OCI-LY1 (cell line): ENCODE data around the gene OOSP4B.
"Not testable (repeated sequence)": the region's sequence is repeated elsewhere in the genome, so short reads cannot be mapped to it uniquely, and the experiment has no call there.

Source experiments
- H2AFZ ChIP-seq: fragments of 200-600 bp; sonication (generic), shearing (Covaris generic); 2 replicates; pipeline ENCODE4 v1.6.0; 2014; ENCODE audit warnings: antibody characterized with exemption, mild to moderate bottlenecking, low read length
- H3F3A ChIP-seq: fragments of 200-600 bp; sonication (generic), shearing (Covaris generic); 2 replicates; pipeline ENCODE4 v1.6.0; 2014; ENCODE audit warnings: mild to moderate bottlenecking, antibody characterized with exemption, low read length, moderate library complexity; ENCODE audit not compliant: insufficient read depth
- H3K27ac ChIP-seq: fragments of 200-600 bp; sonication (generic); 2 replicates; pipeline ENCODE4 v1.5.1; 2014; ENCODE audit warnings: low read length, mixed run types, mild to moderate bottlenecking, low read depth; ENCODE audit not compliant: poor library complexity, severe bottlenecking
- H3K27me3 ChIP-seq: fragments of 200-600 bp; sonication (generic); 2 replicates; pipeline ENCODE4 v1.6.0; 2014; ENCODE audit warnings: antibody characterized with exemption, mild to moderate bottlenecking, low read length, moderate library complexity; ENCODE audit not compliant: insufficient read depth
- H3K36me3 ChIP-seq: fragments of 200-600 bp; sonication (generic); 2 replicates; pipeline ENCODE4 v1.6.1; 2014; ENCODE audit warnings: mild to moderate bottlenecking, antibody characterized with exemption, low read length, moderate library complexity, mixed read lengths; ENCODE audit not compliant: insufficient read depth
- H3K4me1 ChIP-seq: fragments of 200-600 bp; sonication (generic); 2 replicates; pipeline ENCODE4 v1.5.1; 2014; ENCODE audit warnings: mild to moderate bottlenecking, low read length, moderate library complexity; ENCODE audit not compliant: insufficient read depth, severe bottlenecking
- H3K4me2 ChIP-seq: fragments of 200-600 bp; sonication (generic), shearing (Covaris generic); 2 replicates; pipeline ENCODE4 v1.6.1; 2014; ENCODE audit warnings: low read length
- H3K4me3 ChIP-seq: fragments of 200-600 bp; sonication (generic); 2 replicates; pipeline ENCODE4 v1.5.1; 2014; ENCODE audit warnings: low read length, low read depth, mild to moderate bottlenecking, mixed read lengths; ENCODE audit not compliant: poor library complexity, severe bottlenecking
- H3K79me2 ChIP-seq: fragments of 200-600 bp; shearing (Covaris generic); 2 replicates; pipeline ENCODE4 v1.6.1; 2016; ENCODE audit warnings: mixed run types, low read length, mixed read lengths; ENCODE audit not compliant: insufficient read depth
- H3K9ac ChIP-seq: fragments of 200-600 bp; sonication (generic), shearing (Covaris generic); 2 replicates; pipeline ENCODE4 v1.6.1; 2014; ENCODE audit warnings: mild to moderate bottlenecking, low read length, mixed read lengths
- H3K9me2 ChIP-seq: fragments of 200-600 bp; sonication (generic), shearing (Covaris generic); 2 replicates; pipeline ENCODE4 v1.6.1; 2014; ENCODE audit warnings: low read depth, mild to moderate bottlenecking, low read length, mixed read lengths
- H3K9me3 ChIP-seq: fragments of 200-600 bp; shearing (Covaris generic); 2 replicates; pipeline ENCODE4 v1.6.1; 2014; ENCODE audit warnings: low read length, mixed read lengths
- H4K20me1 ChIP-seq: fragments of 200-600 bp; sonication (generic), shearing (Covaris generic); 2 replicates; pipeline ENCODE4 v1.6.0; 2016; ENCODE audit warnings: mild to moderate bottlenecking, low read length; ENCODE audit not compliant: insufficient read depth
- CTCF ChIP-seq: fragments of 200-600 bp; sonication (generic), shearing (Covaris generic); IDR thresholded peaks from 2 replicates; pipeline ENCODE4 v1.5.1; 2017; ENCODE audit warnings: mild to moderate bottlenecking, antibody characterized with exemption, low read length, moderate library complexity, mixed read lengths
- EZH2 ChIP-seq: fragments of 200-600 bp; sonication (generic), shearing (Covaris generic); IDR thresholded peaks from 2 replicates; pipeline ENCODE4 v1.8.0; 2017; ENCODE audit warnings: borderline replicate concordance, mixed run types, mild to moderate bottlenecking, antibody characterized with exemption, low read length, moderate library complexity, mixed read lengths

The OOSP4B gene

GRCh38 chr11:59973097-59973496, 43.9 kb upstream of the OOSP4B start:
- no peaks in the 10 kb centered on the region for H4K20me1 ChIP-seq
- H3K9me2 ChIP-seq = no peaks in the 10 kb centered on the region
- H3K79me2 ChIP-seq = no peaks in the 10 kb centered on the region
- no peaks in the 10 kb centered on the region; the same call in 1 of the 2 replicates for H3K27me3 ChIP-seq
- H3K4me1 ChIP-seq = no peaks in the 10 kb centered on the region
- H3F3A ChIP-seq = no peaks in the 10 kb centered on the region
- no peak overlapping the region for H2AFZ ChIP-seq
- H3K9me3 ChIP-seq = no peaks in the 10 kb centered on the region
- H3K27ac ChIP-seq = no peak overlapping the region
- H3K36me3 ChIP-seq = no peaks in the 10 kb centered on the region
- H3K9ac ChIP-seq = no peak overlapping the region
- no peak overlapping the region for H3K4me2 ChIP-seq
- no peak overlapping the region for H3K4me3 ChIP-seq
- no peak for TF ChIP-seq CTCF
- TF ChIP-seq EZH2 = no peak

- no peaks in the 10 kb centered on the region for H3K27me3 ChIP-seq
- no peak overlapping the region for H2AFZ ChIP-seq
- H3K9me3 ChIP-seq = no peaks in the 10 kb centered on the region
- H3F3A ChIP-seq = no peaks in the 10 kb centered on the region
- TF ChIP-seq CTCF (no peak), EZH2 (no peak)
- no peak overlapping the region for H3K4me2 ChIP-seq
- H3K4me3 ChIP-seq = no peak overlapping the region
- no peaks in the 10 kb centered on the region for H3K9me2 ChIP-seq
- no peaks in the 10 kb centered on the region for H3K4me1 ChIP-seq
- no peaks in the 10 kb centered on the region for H4K20me1 ChIP-seq
- no peaks in the 10 kb centered on the region for H3K79me2 ChIP-seq
- no peak overlapping the region for H3K9ac ChIP-seq
- no peaks in the 10 kb centered on the region for H3K36me3 ChIP-seq
- H3K27ac ChIP-seq = no peak overlapping the region
Measured at GRCh38 chr11:59981106-59981770, 35.7 kb upstream of the OOSP4B start.

- not testable (repeated sequence) for H2AFZ ChIP-seq, H3K36me3 ChIP-seq, H3F3A ChIP-seq, H3K4me3 ChIP-seq, H3K9me2 ChIP-seq, H3K4me1 ChIP-seq, H3K9ac ChIP-seq, H4K20me1 ChIP-seq, H3K79me2 ChIP-seq, H3K27me3 ChIP-seq, H3K27ac ChIP-seq, H3K4me2 ChIP-seq, H3K9me3 ChIP-seq
Measured at GRCh38 chr11:59982037-59982436, 34.9 kb upstream of the OOSP4B start.

GRCh38 chr11:59983212-59983611, 33.8 kb upstream of the OOSP4B start:
- no peaks in the 10 kb centered on the region for H3K79me2 ChIP-seq
- no peaks in the 10 kb centered on the region for H3K4me1 ChIP-seq
- H3K27me3 ChIP-seq = no peaks in the 10 kb centered on the region
- TF ChIP-seq CTCF (no peak), EZH2 (no peak)
- H3K9ac ChIP-seq = no peak overlapping the region
- no peak overlapping the region for H2AFZ ChIP-seq
- H3K36me3 ChIP-seq = no peaks in the 10 kb centered on the region
- no peaks in the 10 kb centered on the region for H3K9me2 ChIP-seq
- no peaks in the 10 kb centered on the region for H4K20me1 ChIP-seq
- no peak overlapping the region for H3K4me3 ChIP-seq
- no peaks in the 10 kb centered on the region for H3K9me3 ChIP-seq
- no peak overlapping the region for H3K27ac ChIP-seq
- no peak overlapping the region for H3K4me2 ChIP-seq
- H3F3A ChIP-seq = no peaks in the 10 kb centered on the region
